HPDE6-E6E7 (cell line): Measurements from ENCODE around the gene IGF2.

Experiments
- DNase-seq: peaks from one replicate; pipeline ENCODE4 v3.0.0; 2011; ENCODE audit warnings: missing footprints; ENCODE audit errors: extremely low spot score

The IGF2 gene

DNA sequence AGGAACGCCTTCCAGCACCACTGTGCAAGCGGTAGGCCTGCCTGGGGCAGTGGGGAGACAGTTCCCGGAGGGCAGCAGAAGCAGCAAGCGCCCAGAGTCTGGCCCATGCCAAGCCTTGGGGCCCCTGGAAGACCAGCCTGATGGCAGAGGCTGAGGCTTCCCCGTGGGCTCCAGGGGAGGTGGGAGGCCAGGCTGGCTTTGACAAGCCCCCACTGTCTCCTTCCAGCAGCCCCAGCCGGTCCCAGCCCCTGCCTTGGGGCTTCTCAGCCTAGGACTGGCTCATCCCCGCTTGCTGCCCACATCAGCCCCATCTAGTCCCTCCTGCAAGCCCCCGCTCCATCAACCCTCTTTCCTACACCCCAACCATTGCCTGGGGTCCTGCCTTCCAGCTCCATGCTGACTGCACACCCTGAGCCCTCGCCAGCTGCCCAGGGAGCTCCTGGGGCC, 46.7 kb downstream of the IGF2 start:
- no peak for DNase-seq

- DNase-seq = no peak
These were observed 47.3 kb downstream of the IGF2 start for GRCh38 chr11:2091786-2092463.

GRCh38 chr11:2091112-2091746, 48.0 kb downstream of the IGF2 start:
- no peak for DNase-seq

- DNase-seq = no peak
These were observed 48.7 kb downstream of the IGF2 start for GRCh38 chr11:2090172-2091111.

DNA sequence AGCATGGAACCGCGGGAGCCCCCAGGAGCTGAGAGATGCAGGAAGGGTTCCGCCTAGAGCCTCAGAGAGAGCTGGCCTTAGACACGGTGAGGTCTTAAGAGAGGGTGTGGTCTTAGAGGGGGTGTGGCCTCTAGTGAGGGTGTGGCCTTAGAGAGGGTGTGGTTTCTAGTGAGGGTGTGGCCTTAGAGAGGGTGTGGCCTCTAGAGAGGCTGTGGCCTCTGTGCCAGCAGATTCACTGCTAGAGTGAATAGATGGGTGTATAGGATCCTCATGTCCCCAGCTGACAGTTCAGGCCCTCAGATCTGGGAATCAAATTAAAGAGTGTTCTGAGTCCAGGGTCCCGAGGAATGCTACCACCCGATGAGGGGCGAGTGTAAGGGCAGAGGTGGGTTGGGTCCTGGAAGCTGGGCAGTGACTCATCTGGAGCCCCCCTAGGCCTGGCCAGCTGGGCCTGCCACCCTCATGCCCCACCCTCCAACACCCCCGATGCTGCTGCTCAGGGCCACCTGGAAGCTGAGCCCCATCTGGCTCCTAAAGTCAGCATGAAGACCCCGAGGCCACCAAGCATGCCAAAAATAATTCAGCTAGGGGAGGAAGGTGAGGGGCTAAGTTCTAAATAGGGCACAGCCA, 49.5 kb downstream of the IGF2 start:
- no peak for DNase-seq

DNA sequence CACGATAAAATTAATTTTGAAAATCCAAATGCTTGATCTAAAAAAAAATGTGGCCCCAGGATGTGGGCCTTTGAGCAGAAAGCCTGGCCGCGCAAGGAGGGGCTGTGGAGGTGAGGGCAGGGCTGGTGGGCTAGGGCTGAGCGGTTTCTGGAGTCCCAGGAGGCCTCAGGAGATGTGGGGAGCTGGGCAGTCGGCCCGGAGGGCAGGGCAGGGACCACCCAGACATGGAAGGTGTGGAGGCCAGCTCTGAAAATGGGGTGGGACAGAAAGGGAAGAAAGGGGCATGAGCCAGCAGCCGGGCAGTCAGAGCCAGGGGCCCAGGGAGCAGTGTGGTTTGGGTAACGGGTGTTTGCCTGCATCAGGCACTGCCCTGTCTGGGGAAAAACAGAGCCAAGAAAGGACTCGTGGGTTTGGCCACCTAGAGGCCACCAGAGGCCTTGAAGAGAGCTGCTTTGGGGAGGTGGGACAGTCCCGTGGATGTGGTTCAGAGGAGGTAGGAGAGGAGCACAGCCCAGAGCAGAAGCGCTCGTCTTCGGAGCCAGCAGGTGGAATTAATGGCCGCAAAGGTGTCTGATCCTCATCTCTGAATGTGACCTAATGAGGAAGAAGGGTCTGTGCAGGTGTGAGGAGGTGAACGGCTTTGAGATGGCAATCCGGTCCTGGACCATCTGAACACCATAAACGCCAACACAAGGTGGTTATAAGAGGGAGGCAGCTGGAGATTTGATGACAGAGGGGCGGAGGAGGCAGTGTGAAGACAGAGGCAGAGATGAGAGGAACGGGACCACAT, 50.2 kb downstream of the IGF2 start:
- DNase-seq = no peak

GRCh38 chr11:2088284-2088683, 50.9 kb downstream of the IGF2 start:
- no peak for DNase-seq

GRCh38 chr11:2086239-2087040, 52.7 kb downstream of the IGF2 start:
- DNase-seq = no peak

GRCh38 chr11:2085251-2086066, 53.7 kb downstream of the IGF2 start:
- DNase-seq = no peak

DNA sequence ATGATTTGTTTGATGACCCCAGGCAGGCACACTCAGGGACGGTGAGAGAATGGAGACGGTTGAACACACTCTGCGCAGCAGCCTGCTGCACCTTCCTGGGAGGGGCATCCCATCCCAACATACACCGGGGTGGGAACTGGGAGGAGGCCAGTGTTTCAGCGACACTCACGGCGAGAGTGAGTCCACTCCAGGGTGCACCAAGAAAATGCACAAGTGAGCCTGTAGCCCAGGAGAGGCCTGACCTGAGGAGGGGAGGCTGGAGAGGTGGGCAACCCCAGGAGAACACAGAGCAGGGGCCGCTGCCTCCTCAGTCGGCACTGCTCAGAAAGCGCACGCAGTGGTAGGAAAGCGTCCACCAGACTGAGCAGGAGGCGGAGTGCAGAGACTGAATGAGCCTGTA, 54.5 kb downstream of the IGF2 start:
- DNase-seq = no peak
